ENCODE data around the gene SLC10A4. TPM values are rescaled to one million over a fixed set of nuclear protein-coding genes. Genes with fewer than 3 reads are reported as not detected.
"Not testable (repeated sequence)": the region's sequence is repeated elsewhere in the genome, so short reads cannot be mapped to it uniquely, and the experiment has no call there.

The SLC10A4 gene
- total and polyA plus RNA-seq, 2 of the 4 experiments (the other 2 are of a cell fraction): not detected

DNA sequence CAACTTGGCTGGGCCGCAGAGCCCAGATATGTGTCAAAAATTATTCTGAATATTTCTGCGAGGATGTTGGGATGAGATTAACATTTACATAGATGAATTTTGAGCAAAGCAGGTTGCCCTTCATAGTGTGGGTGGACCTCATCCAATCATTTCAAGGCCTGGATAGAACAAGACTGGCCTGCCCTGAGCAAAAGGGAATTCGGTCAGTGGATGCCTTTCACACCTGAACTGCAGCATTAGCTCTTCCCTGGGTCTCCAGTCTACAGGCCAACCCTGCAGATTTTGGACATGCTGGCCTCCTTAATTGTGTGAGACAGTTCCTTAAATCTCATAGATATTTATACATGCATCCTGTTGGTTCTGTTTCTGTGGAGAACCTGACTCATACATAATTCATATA, 32.4 kb upstream of the SLC10A4 start:
- Histone ChIP-seq H4K8ac (ENCODE audit: low read depth in 2 of 2, low read length in 2 of 2) (no peak overlapping the region), H3K79me1 (ENCODE audit: low read depth in 1 of 2, low read length in 2 of 2) (no peaks in the 10 kb centered on the region), H3K23ac (ENCODE audit: low read depth, low read length) (no peak overlapping the region), H3K4me2 (ENCODE audit: low read depth, low read length) (no peak overlapping the region), H2AFZ (replicated peaks; ENCODE audit: low read length, poor library complexity) (no peak overlapping the region), H3K9me3 (ENCODE audit: control insufficient read depth, insufficient read depth, low read length) (no peaks in the 10 kb centered on the region), H3K36me3 (ENCODE audit: control insufficient read depth, insufficient read depth, low read length) (no peaks in the 10 kb centered on the region), H2BK15ac (ENCODE audit: low read depth, low read length) (no peak overlapping the region), H3K18ac (ENCODE audit: low read depth, low read length) (no peak overlapping the region), H3K4me3 (ENCODE audit: insufficient read depth, low read depth, low read length) (no peak overlapping the region), H3K9ac (ENCODE audit: low read depth, low read length) (no peak overlapping the region), H3K56ac (ENCODE audit: extremely low read depth, insufficient read depth, low read length) (no peak overlapping the region), H2BK5ac (ENCODE audit: low read depth, low read length, poor library complexity, severe bottlenecking) (no peak overlapping the region), H3K27me3 (ENCODE audit: control insufficient read depth, insufficient read depth, low read length) (peaks cover 5% of the 10 kb centered on the region), H3K4ac (ENCODE audit: low read depth, low read length) (no peak overlapping the region), H4K91ac (ENCODE audit: insufficient read depth, low read depth, low read length) (no peak overlapping the region), H3K14ac (replicated peaks; ENCODE audit: low read depth, low read length) (no peak overlapping the region), H2BK120ac (ENCODE audit: low read depth, low read length) (no peak overlapping the region), H2BK20ac (ENCODE audit: low read depth, low read length) (no peak overlapping the region), H2AK9ac (replicated peaks; ENCODE audit: low read depth, low read length, poor library complexity) (no peak overlapping the region), H2AK5ac (ENCODE audit: low read depth, low read length) (no peak overlapping the region), H3K4me1 (ENCODE audit: control insufficient read depth, insufficient read depth, low read length) (no peaks in the 10 kb centered on the region), H3K9me1 (ENCODE audit: insufficient read depth, low read length) (no peaks in the 10 kb centered on the region), H3K27ac (ENCODE audit: insufficient read depth, low read length) (no peak overlapping the region), H4K20me1 (ENCODE audit: insufficient read depth, low read length) (no peaks in the 10 kb centered on the region), H4K5ac (ENCODE audit: low read depth, low read length) (no peak overlapping the region)
- TF ChIP-seq MAZ (IDR thresholded peaks at IDR 0.05; ENCODE audit: borderline replicate concordance, low read depth, low read length) (no peak), BHLHE40 (IDR thresholded peaks at IDR 0.05; ENCODE audit: low read depth, low read length) (no peak), FOS (IDR thresholded peaks at IDR 0.05; ENCODE audit: low read depth, low read length) (no peak), MXI1 (IDR thresholded peaks at IDR 0.05; ENCODE audit: borderline replicate concordance, low read depth, low read length) (no peak), POLR2A (IDR thresholded peaks at IDR 0.05; ENCODE audit: low read depth, low read length) (no peak), RCOR1 (IDR thresholded peaks at IDR 0.05; ENCODE audit: insufficient replicate concordance, low read length) (no peak)
- TF ChIP-seq, protein P1, sequence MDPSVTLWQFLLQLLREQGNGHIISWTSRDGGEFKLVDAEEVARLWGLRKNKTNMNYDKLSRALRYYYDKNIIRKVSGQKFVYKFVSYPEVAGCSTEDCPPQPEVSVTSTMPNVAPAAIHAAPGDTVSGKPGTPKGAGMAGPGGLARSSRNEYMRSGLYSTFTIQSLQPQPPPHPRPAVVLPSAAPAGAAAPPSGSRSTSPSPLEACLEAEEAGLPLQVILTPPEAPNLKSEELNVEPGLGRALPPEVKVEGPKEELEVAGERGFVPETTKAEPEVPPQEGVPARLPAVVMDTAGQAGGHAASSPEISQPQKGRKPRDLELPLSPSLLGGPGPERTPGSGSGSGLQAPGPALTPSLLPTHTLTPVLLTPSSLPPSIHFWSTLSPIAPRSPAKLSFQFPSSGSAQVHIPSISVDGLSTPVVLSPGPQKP (IDR thresholded peaks at IDR 0.05; ENCODE audit: borderline replicate concordance, low read depth, low read length): no peak
- in situ Hi-C loops (cut with MboI; ENCODE audit: low sequenced_read_pairs): no loop called here
- dilution Hi-C loops (cut with HindIII; ENCODE audit: low sequenced_read_pairs, unreplicated experiment): no loop called here
- DNase-seq (no peak), ATAC-seq (ENCODE audit: low read depth) (no peak)
- BruUV-seq (replicated peaks): no TSS peak
- intact Hi-C loops (cut with micrococcal nuclease): loop anchor here (10.0 kb wide), 1 partner anchor 54 kb away; no protein-coding TSS in a partner anchor
- CTCF ChIA-PET: no interaction called here
- 40% methylated on average over 1 of the region's 3 CpGs; no CpG with 5 or more reads in 1 of the 2 experiments for WGBS, 2 experiments (ENCODE audit: extremely low coverage in 2 of 2, insufficient read length in 1 of 2)
- POLR2A ChIA-PET (ENCODE audit: unreplicated experiment): no interaction called here

DNA sequence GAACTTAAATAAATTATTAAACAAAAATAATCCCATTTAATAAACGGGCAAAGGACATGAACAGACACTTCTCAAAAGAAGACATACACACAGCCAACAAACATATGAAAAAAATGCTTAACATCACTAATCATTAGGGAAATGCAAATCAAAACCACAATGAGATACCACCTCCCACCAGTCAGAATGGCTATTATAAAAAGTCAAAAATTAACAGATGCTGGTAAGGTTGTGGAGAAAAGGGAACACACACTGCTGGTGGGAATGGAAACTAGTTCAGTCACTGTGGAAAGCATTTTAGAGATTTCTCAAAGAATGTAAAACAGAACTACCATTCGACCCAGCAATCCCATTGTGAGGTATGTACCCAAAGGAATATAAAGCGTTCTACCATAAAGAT, 31.5 kb upstream of the SLC10A4 start:
- H2AFZ ChIP-seq (replicated peaks; ENCODE audit: low read length, poor library complexity); H3K27ac ChIP-seq (ENCODE audit: insufficient read depth, low read length); H3K9me1 ChIP-seq (ENCODE audit: insufficient read depth, low read length); DNase-seq; H3K23ac ChIP-seq (ENCODE audit: low read depth, low read length); H2BK20ac ChIP-seq (ENCODE audit: low read depth, low read length); ATAC-seq (ENCODE audit: low read depth); H3K14ac ChIP-seq (replicated peaks; ENCODE audit: low read depth, low read length); H3K36me3 ChIP-seq (ENCODE audit: control insufficient read depth, insufficient read depth, low read length); H3K9me3 ChIP-seq (ENCODE audit: control insufficient read depth, insufficient read depth, low read length); CTCF ChIA-PET; H2AK5ac ChIP-seq (ENCODE audit: low read depth, low read length); H2BK120ac ChIP-seq (ENCODE audit: low read depth, low read length); H3K27me3 ChIP-seq (ENCODE audit: control insufficient read depth, insufficient read depth, low read length); H3K4me1 ChIP-seq (ENCODE audit: control insufficient read depth, insufficient read depth, low read length); H4K8ac ChIP-seq (ENCODE audit: low read depth in 2 of 2, low read length in 2 of 2); H3K56ac ChIP-seq (ENCODE audit: extremely low read depth, insufficient read depth, low read length); H3K4ac ChIP-seq (ENCODE audit: low read depth, low read length); H4K20me1 ChIP-seq (ENCODE audit: insufficient read depth, low read length); dilution Hi-C loops (cut with HindIII; ENCODE audit: low sequenced_read_pairs, unreplicated experiment); H2BK15ac ChIP-seq (ENCODE audit: low read depth, low read length); BruUV-seq (replicated peaks); H2BK5ac ChIP-seq (ENCODE audit: low read depth, low read length, poor library complexity, severe bottlenecking); H3K9ac ChIP-seq (ENCODE audit: low read depth, low read length); H3K79me1 ChIP-seq (ENCODE audit: low read depth in 1 of 2, low read length in 2 of 2); H2AK9ac ChIP-seq (replicated peaks; ENCODE audit: low read depth, low read length, poor library complexity); H3K4me2 ChIP-seq (ENCODE audit: low read depth, low read length); H4K91ac ChIP-seq (ENCODE audit: insufficient read depth, low read depth, low read length); POLR2A ChIA-PET (ENCODE audit: unreplicated experiment); H3K4me3 ChIP-seq (ENCODE audit: insufficient read depth, low read depth, low read length); H4K5ac ChIP-seq (ENCODE audit: low read depth, low read length); H3K18ac ChIP-seq (ENCODE audit: low read depth, low read length); in situ Hi-C loops (cut with MboI; ENCODE audit: low sequenced_read_pairs): not testable (repeated sequence)
- no CpG with 5 or more reads among the region's 3 CpGs for WGBS, 2 experiments (ENCODE audit: extremely low coverage in 2 of 2, insufficient read length in 1 of 2)
- intact Hi-C loops (cut with micrococcal nuclease): loop anchor here (10.0 kb wide), 1 partner anchor 53 kb away; no protein-coding TSS in a partner anchor
